Epithelial cell of proximal tubule (primary cell): ENCODE results near the gene HNRNPC. TPM values are rescaled to one million over a fixed set of nuclear protein-coding genes. Genes with fewer than 3 reads are reported as not detected.
"Not testable (repeated sequence)": the region's sequence is repeated elsewhere in the genome, so short reads cannot be mapped to it uniquely, and the experiment has no call there.

ENCODE experiments used
- DNase-seq: peaks from one replicate; pipeline ENCODE4 v3.0.0-alpha.2; 2011; ENCODE audit warnings: low read depth
- H3K4me3 ChIP-seq: 2 replicates; pipeline ENCODE4 v1.5.1; 2011; ENCODE audit warnings: low read depth, mild to moderate bottlenecking, low read length
- total RNA-seq: library from RNA; depleted of rRNA; stranded (reverse); fragments of >200 nt; gene quantifications from 2 replicates; pipeline ENCODE4 v1.2.3, GENCODE V29; 2015
- TF ChIP-seq, protein P1 (sequence below): conservative IDR thresholded peaks from 2 replicates; pipeline ENCODE4 v1.5.1; 2012; ENCODE audit warnings: low read depth, mild to moderate bottlenecking, low read length

The HNRNPC gene
- total RNA-seq, 1 donor from 2014 or later = 755 TPM

DNA sequence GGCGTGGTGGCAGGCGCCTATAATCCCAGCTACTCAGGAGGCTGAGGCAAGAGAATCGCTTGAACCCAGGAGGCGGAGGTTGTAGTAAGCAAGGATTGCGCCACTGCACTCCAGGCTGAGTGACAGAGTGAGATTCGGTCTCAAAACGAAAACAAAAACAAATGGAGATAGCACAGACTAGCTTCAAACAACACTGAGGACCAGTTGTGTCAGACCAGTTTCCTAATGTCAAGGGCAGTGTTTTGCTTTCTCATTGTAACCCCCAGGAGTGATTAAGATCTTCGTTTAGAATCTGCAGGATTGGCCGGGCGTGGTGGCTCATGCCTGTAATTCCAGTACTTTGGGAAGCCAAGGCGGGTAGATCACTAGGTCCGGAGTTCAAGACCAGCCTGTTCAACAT, 29.1 kb upstream of the HNRNPC start:
- H3K4me3 ChIP-seq = no peak overlapping the region
- DNase-seq = no peak
- TF ChIP-seq, protein P1, sequence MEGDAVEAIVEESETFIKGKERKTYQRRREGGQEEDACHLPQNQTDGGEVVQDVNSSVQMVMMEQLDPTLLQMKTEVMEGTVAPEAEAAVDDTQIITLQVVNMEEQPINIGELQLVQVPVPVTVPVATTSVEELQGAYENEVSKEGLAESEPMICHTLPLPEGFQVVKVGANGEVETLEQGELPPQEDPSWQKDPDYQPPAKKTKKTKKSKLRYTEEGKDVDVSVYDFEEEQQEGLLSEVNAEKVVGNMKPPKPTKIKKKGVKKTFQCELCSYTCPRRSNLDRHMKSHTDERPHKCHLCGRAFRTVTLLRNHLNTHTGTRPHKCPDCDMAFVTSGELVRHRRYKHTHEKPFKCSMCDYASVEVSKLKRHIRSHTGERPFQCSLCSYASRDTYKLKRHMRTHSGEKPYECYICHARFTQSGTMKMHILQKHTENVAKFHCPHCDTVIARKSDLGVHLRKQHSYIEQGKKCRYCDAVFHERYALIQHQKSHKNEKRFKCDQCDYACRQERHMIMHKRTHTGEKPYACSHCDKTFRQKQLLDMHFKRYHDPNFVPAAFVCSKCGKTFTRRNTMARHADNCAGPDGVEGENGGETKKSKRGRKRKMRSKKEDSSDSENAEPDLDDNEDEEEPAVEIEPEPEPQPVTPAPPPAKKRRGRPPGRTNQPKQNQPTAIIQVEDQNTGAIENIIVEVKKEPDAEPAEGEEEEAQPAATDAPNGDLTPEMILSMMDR = no peak

DNA sequence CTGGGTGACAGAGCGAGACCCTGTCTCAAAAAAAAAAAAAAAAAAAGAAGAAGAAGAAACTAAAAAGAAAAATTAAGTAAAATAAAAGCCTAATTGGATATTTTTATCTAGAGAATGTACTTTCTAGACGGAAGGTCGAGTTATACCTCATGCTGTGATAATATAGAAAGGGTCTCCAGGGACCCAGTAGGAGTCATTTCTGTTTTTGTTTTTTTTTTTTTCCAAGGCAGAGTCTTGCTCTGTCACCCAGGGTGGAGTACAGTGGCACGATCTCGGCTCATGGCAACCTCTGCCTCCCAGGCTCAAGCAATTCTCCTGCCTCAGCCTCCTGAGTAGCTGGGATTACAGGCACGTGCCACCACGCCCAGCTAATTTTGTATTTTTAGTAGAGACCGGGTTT, 24.8 kb upstream of the HNRNPC start:
- H3K4me3 ChIP-seq, DNase-seq: not testable (repeated sequence)

DNA sequence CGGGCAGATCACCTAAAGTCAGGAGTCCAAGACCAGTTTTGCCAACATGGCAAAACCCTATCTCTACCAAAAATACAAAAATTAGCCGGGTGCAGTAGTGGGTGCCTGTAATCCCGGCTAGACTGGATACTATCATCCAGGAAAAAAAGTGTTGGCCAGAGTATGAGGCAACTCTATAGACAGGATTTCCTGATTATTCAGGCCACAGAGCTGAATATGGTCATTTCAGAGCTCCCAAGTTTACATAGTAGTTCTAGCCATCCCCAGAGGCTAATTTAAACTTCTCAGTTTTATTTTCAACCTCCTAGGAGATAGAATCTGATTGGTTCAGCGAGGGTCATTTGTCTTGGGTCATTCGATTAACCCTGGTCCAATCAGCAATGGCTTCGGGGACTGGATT, 17.9 kb upstream of the HNRNPC start:
- no peak for DNase-seq
- no peak overlapping the region for H3K4me3 ChIP-seq
- TF ChIP-seq, protein P1 = no peak

DNA sequence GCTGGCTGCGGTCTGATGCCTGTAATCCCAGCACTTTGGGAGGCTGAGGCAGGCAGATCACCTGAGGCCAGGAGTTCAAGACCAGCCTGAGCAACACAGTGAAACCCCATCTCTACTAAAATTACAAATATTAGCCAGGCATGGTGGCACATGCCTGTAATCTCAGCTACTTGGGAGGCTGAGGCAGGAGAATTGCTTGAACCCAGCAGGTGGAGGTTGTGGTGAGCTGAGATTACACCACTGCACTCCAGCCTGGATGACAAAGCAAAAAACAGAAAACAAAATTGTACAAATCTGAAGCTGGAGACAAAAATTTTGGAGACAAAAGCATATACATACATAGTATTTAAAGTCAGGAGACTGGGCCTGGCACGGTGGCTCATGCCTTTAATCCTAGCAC, 17.3 kb upstream of the HNRNPC start:
- not testable (repeated sequence) for H3K4me3 ChIP-seq, DNase-seq

DNA sequence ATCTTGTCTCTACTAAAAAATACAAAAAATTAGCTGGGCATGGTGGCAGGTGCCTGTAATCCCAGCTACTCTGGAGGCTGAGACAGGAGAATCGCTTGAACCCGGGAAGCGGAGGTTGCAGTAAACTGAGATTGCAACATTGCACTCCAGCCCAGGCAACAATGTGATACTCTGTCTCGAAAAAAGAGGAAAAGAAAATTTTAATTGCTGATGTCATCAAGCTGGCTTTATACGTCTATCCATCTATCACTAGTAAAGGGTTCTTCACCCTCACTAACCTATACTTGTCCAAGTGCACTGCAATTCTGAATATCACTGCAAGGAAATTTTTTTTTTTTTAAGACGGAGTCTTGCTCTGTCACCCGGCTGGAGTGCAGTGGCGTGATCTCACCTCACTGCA, 12.7 kb upstream of the HNRNPC start:
- not testable (repeated sequence) for DNase-seq, H3K4me3 ChIP-seq

DNA sequence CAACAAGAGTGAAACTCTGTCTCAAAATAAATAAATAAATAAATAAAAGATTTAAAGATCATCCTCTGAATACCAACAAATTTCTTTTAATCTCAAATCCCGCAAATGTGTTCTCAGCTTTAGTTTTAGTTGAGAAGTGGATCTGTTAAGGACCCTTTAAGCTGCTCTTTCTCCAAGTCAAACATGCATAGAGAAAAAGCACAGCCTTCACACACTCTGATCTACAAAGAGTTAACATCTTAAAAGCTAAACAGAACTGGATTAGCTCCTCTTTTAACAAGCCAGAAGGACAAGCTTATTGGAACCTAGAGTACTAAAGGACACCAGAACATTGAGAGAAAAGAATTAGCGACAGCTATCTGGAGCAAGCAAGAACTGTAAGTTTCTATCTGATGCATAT, 10.5 kb upstream of the HNRNPC start, which contains the start of gene RPGRIP1:
TSS of gene RPGRIP1 (plus strand) at position 301 of the 400 bp plus-strand sequence. CDS start 7,894 bp downstream, outside the sequence.
- TF ChIP-seq, protein P1 = no peak

DNA sequence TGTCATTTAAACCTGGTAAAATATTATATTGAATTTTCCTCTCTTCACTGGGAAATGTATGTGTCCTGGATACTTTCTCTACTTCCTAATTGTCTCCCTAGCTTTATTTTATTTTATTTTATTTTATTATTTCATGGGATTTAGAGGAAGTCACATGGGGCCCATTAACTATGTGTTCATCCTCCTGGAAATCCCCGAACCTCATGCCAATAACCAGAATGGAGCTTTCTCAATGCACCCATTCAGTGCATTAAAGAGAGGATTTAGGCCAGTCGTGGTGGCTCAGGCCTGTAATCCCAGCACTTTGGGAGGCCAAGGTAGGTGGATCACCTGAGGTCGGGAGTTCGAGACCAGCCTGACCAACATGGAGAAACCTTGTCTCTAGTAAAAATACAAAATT, 9.4 kb upstream of the HNRNPC start:
- TF ChIP-seq, protein P1 = no peak
- H3K4me3 ChIP-seq = no peak overlapping the region
- DNase-seq = no peak

More for the DNA sequence above, 10.5 kb upstream of the HNRNPC start, which contains the start of gene RPGRIP1:
- no peak for DNase-seq
- no peak within 1 kb of the TSS for H3K4me3 ChIP-seq

DNA sequence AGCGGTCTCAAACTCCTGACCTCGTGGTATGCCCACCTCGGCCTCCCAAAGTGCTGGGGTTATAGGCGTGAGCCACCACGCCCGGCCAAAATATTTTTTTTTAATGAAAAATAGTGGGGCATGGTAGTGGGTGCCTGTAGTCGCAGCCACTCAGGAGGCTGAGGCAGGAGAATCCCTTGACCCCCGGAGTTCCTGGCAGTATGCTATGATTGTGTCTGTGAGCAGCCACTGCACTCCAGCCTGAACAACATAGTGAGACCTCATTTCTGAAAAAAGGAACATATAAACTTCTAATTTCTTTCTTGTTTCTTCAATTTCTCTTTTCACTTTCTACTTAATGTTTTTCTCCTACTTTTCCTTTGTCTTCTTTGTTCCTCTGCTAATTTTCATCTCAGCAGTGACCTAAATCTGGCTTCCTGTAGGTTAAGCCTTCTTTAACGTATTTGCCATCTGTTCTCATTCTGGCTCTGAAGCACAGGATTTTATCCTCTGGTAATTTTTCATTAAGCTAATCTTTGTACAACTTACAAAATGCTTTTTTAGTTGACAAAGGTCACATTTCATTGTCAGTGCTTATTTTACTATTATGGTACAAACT, 6.1 kb upstream of the HNRNPC start:
- no peak overlapping the region for H3K4me3 ChIP-seq
- no peak for DNase-seq
- TF ChIP-seq, protein P1 = no peak

DNA sequence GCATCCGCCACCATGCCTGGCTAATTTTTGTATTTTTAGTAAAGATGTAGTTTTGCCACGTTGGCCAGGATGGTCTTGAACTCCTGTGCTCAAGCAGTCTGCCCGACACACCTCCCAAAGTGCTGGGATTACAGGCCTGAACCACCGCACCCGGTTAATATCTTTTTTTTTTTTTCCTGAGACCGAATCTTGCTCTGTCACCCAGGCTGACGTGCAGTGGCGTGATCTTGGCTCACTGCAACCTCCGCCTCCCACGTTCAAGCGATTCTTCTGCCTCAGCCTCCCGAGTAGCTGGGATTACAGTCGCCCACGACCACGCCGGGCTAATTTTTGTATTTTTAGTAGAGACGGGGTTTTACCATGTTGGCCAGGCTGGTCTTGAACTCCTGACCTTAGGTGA, 3.4 kb upstream of the HNRNPC start:
- not testable (repeated sequence) for DNase-seq, H3K4me3 ChIP-seq
